ENCODE results near the gene AFF3. TPM values are rescaled to one million over a fixed set of nuclear protein-coding genes. Genes with fewer than 3 reads are reported as not detected.

AFF3 gene
- total RNA-seq, 1 experiment from 2014 or later = 0.05 TPM

GRCh38 chr2:100042562-100042961 lies 99.8 kb downstream of the AFF3 start:
- H3K27me3 Mint-ChIP-seq (ENCODE audit: insufficient read depth, unreplicated experiment) = peaks cover 13% of the 10 kb centered on the region
- H3K4me3 Mint-ChIP-seq (ENCODE audit: unreplicated experiment) = no peak overlapping the region
- no peaks in the 10 kb centered on the region for H3K9me3 Mint-ChIP-seq (ENCODE audit: unreplicated experiment)
- H3K36me3 ChIP-seq (ENCODE audit: control insufficient read depth, insufficient read depth, low read length) = no peaks in the 10 kb centered on the region
- no peak overlapping the region for H3K27ac Mint-ChIP-seq (ENCODE audit: unreplicated experiment)
- H3K27me3 ChIP-seq (replicated peaks; ENCODE audit: control insufficient read depth, insufficient read depth, low read length) = 0 out of 2 replicates have a peak, but pooled peaks cover 1% of the 10 kb centered on the region
- ChIA-PET CTCF (no interaction called here), POLR2A (no interaction called here)
- no peaks in the 10 kb centered on the region for H3K4me1 Mint-ChIP-seq (ENCODE audit: low read depth, unreplicated experiment)
- no peaks in the 10 kb centered on the region for H3K4me1 ChIP-seq
- DNase-seq = no peak
- BruUV-seq (replicated peaks) = no TSS peak
- intact Hi-C loops (cut with micrococcal nuclease; ENCODE audit: unreplicated experiment) = no loop called here
- no peak overlapping the region for H3K4me3 ChIP-seq (ENCODE audit: low read depth, low read length)
- no peaks in the 10 kb centered on the region for H3K36me3 Mint-ChIP-seq (ENCODE audit: insufficient read depth, unreplicated experiment)
- H3K9me3 ChIP-seq = no peaks in the 10 kb centered on the region
- no peak for TF ChIP-seq CTCF (IDR thresholded peaks at IDR 0.05; ENCODE audit: insufficient read depth in 1 of 2, low read depth in 1 of 2, low read length in 1 of 2, severe bottlenecking in 1 of 2, unreplicated experiment in 1 of 2)

- Mint-ChIP-seq H3K27ac (ENCODE audit: unreplicated experiment) (no peak overlapping the region), H3K36me3 (ENCODE audit: insufficient read depth, unreplicated experiment) (no peaks in the 10 kb centered on the region), H3K27me3 (ENCODE audit: insufficient read depth, unreplicated experiment) (peaks cover 13% of the 10 kb centered on the region), H3K4me3 (ENCODE audit: unreplicated experiment) (no peak overlapping the region), H3K9me3 (ENCODE audit: unreplicated experiment) (no peaks in the 10 kb centered on the region), H3K4me1 (ENCODE audit: low read depth, unreplicated experiment) (no peaks in the 10 kb centered on the region)
- no peak overlapping the region for H3K4me3 ChIP-seq (ENCODE audit: low read depth, low read length)
- intact Hi-C loops (cut with micrococcal nuclease; ENCODE audit: unreplicated experiment) = no loop called here
- no peaks in the 10 kb centered on the region for H3K9me3 ChIP-seq
- no peaks in the 10 kb centered on the region for H3K36me3 ChIP-seq (ENCODE audit: control insufficient read depth, insufficient read depth, low read length)
- 0 out of 2 replicates have a peak, but pooled peaks cover 1% of the 10 kb centered on the region for H3K27me3 ChIP-seq (replicated peaks; ENCODE audit: control insufficient read depth, insufficient read depth, low read length)
- no TSS peak for BruUV-seq (replicated peaks)
- POLR2A ChIA-PET = no interaction called here
- TF ChIP-seq CTCF (IDR thresholded peaks at IDR 0.05; ENCODE audit: insufficient read depth in 1 of 2, low read depth in 1 of 2, low read length in 1 of 2, severe bottlenecking in 1 of 2, unreplicated experiment in 1 of 2) = no peak
- CTCF ChIA-PET = no interaction called here
- DNase-seq = no peak
- H3K4me1 ChIP-seq = no peaks in the 10 kb centered on the region
These were observed 100.4 kb downstream of the AFF3 start for GRCh38 chr2:100041946-100042345.

GRCh38 chr2:100041385-100041784 lies 101.0 kb downstream of the AFF3 start:
- H3K4me1 Mint-ChIP-seq (ENCODE audit: low read depth, unreplicated experiment) = no peaks in the 10 kb centered on the region
- H3K4me3 ChIP-seq (ENCODE audit: low read depth, low read length) = no peak overlapping the region
- no peak for DNase-seq
- H3K36me3 ChIP-seq (ENCODE audit: control insufficient read depth, insufficient read depth, low read length) = no peaks in the 10 kb centered on the region
- no peaks in the 10 kb centered on the region for H3K9me3 Mint-ChIP-seq (ENCODE audit: unreplicated experiment)
- no peak for TF ChIP-seq CTCF (IDR thresholded peaks at IDR 0.05; ENCODE audit: insufficient read depth in 1 of 2, low read depth in 1 of 2, low read length in 1 of 2, severe bottlenecking in 1 of 2, unreplicated experiment in 1 of 2)
- intact Hi-C loops (cut with micrococcal nuclease; ENCODE audit: unreplicated experiment) = no loop called here
- CTCF ChIA-PET = no interaction called here
- H3K4me1 ChIP-seq = no peaks in the 10 kb centered on the region
- no peaks in the 10 kb centered on the region for H3K36me3 Mint-ChIP-seq (ENCODE audit: insufficient read depth, unreplicated experiment)
- no peak overlapping the region for H3K4me3 Mint-ChIP-seq (ENCODE audit: unreplicated experiment)
- no TSS peak for BruUV-seq (replicated peaks)
- POLR2A ChIA-PET = no interaction called here
- no peak overlapping the region for H3K27ac Mint-ChIP-seq (ENCODE audit: unreplicated experiment)
- H3K9me3 ChIP-seq = no peaks in the 10 kb centered on the region
- peaks cover 16% of the 10 kb centered on the region for H3K27me3 Mint-ChIP-seq (ENCODE audit: insufficient read depth, unreplicated experiment)
- H3K27me3 ChIP-seq (replicated peaks; ENCODE audit: control insufficient read depth, insufficient read depth, low read length) = 0 out of 2 replicates have a peak, but pooled peaks cover 1% of the 10 kb centered on the region
